Stomach (tissue), 9 donors: ENCODE data around the gene MEGF6. TPM values are rescaled to one million over a fixed set of nuclear protein-coding genes. Genes with fewer than 3 reads are reported as not detected.

Experiments
- DNase-seq, 2 donors: peaks; one replicate each; pipeline versions ENCODE4 v3.0.0 to v3.0.0-alpha.2; 2013 to 2019
- H3K27ac ChIP-seq, 5 donors: fragments of 200-600 bp in 4 of 5; sonication (generic) in 4 of 5; one replicate each; pipeline ENCODE4 v1.5.1; 2013 to 2019; ENCODE audit warnings: mild to moderate bottlenecking in 1 of 5, moderate library complexity in 1 of 5
- H3K27me3 ChIP-seq, 3 donors: fragments of 200-600 bp; sonication (generic); one replicate each; pipeline ENCODE4 v1.5.1; 2017 to 2019; ENCODE audit warnings: mixed run types in 1 of 3
- H3K36me3 ChIP-seq, 4 donors: fragments of 200-600 bp; sonication (generic); 1 replicate in 3 of 4; 2 replicates in 1 of 4; pipeline ENCODE4 v1.5.1; 2016 to 2019
- H3K4me1 ChIP-seq, 4 donors: fragments of 200-600 bp; sonication (generic); one replicate each; pipeline ENCODE4 v1.5.1; 2016 to 2019
- H3K4me3 ChIP-seq, 4 donors: fragments of 200-600 bp; sonication (generic) in 3 of 4; one replicate each; pipeline ENCODE4 v1.5.1; 2016 to 2019; ENCODE audit warnings: mild to moderate bottlenecking in 1 of 4
- H3K9me3 ChIP-seq, 4 donors: fragments of 200-600 bp; sonication (generic); one replicate each; pipeline ENCODE4 v1.5.1; 2016 to 2019
- EP300 ChIP-seq: sonication (generic); formaldehyde crosslinking; IDR thresholded peaks from one replicate; pipeline ENCODE4 v1.6.1; 2017; ENCODE audit warnings: antibody characterized with exemption
- POLR2A ChIP-seq, 4 donors: fragments of 450-650 bp; IDR thresholded peaks; one replicate each; pipeline ENCODE4 v1.6.1; 2016; ENCODE audit warnings: antibody characterized with exemption in 4 of 4, control low read depth in 2 of 4, mild to moderate bottlenecking in 1 of 4, moderate library complexity in 1 of 4
- POLR2AphosphoS5 ChIP-seq, 3 donors: sonication (generic); formaldehyde crosslinking; IDR thresholded peaks; one replicate each; pipeline ENCODE4 v1.6.1; 2016; ENCODE audit warnings: antibody characterized with exemption in 3 of 3
- WGBS, 5 donors: extraction: QIAGEN DNeasy Blood & Tissue Kit in 3 of 5; methylation state at CpG; one replicate each; pipeline versions ENCODE4 v1.1.5 to v1.1.7; 2013 to 2018; 5-methylcytosine and 5-hydroxymethylcytosine counted together
- intact Hi-C: fragments of 100-400 bp; cut with DNase I; formaldehyde crosslinking; loops from one replicate; pipeline ENCODE4 v1.15.1; 2023; ENCODE audit warnings: low total_unique reads
- polyA plus RNA-seq, 3 donors: library from polyadenylated mRNA; stranded (reverse); fragments of 200-250 nt; gene quantifications; one replicate each; pipeline ENCODE4 v1.2.3, GENCODE V29; 2013
- total RNA-seq, 5 donors: library from RNA; depleted of rRNA; stranded (reverse); fragments of >200 nt; gene quantifications; one replicate each; pipeline versions ENCODE4 v1.1.0 to v1.2.3, GENCODE V29; 2014 to 2016
- TF ChIP-seq, protein P1 (sequence below), 7 experiments: fragments of 450-650 bp in 4 of 7; fragments of 200-600 bp in 3 of 7; sonication (generic) in 3 of 7; IDR thresholded peaks; one replicate each; pipeline ENCODE4 v1.5.1; 2016 to 2019; ENCODE audit warnings: antibody characterized with exemption in 7 of 7, control low read depth in 2 of 7, mild to moderate bottlenecking in 1 of 7
- donor health status: healthy with polysubstance abuse.
- donor health status: Bipolar disorder and iron deficiency.
- donor health status: healthy.

The MEGF6 gene
- total and polyA plus RNA-seq, 8 donors, result 2.6 to 57.2 (median 26.7) TPM

DNA sequence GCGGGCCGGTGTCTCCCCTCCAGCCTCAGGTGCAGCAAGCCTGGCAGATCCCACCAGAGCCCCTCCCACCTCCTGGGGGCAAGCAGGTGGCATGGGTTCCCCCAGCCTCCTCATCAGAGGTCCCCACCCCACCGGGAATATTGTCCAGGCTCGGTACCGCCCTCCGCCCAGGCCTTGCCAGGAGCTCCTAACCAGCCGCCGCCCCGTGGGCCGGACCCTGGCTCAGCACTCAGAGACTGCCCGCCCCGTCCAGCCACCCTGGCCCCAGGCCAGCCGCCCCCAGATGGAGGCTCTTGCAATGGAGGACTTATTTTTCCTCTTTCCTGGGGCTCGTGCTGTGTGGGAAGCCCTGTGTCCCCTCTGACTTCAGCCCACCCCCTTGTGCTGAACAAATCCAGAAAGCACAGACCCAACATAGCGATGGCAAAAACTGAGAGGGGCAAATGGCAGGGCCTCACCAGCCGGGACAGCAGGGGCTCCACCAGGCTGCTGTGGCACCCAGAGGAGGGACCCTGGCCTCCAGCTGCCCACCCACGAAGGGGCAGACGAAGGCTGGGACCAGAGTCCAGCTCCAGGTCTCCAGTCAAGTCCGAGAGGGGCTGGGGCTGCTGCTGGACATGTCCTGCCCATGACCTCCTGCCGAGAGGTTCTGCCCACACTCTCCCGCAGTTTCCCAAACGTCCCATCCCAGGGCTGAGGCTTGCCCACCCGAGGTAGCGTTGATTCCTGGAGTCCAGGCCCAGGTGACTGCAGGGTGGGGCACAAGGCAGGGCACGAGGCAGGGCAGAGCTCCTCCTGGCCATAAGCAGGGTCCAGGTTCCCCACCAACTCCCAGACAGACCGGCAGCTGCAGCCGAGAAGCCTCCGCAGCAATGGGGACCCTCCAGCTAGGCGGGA is 7.5 kb downstream of the MEGF6 start:
- Histone ChIP-seq H3K27ac (no peak overlapping the region), H3K4me1 (peaks cover 1 to 4% (median 3%) of the 10 kb centered on the region in 4 donors), H3K36me3 (no peaks in the 10 kb centered on the region), H3K9me3 (no peaks in the 10 kb centered on the region), H3K27me3 (peaks cover 0 to 47% (median 9%) of the 10 kb centered on the region in 3 donors), H3K4me3 (no peak overlapping the region)
- WGBS, 5 donors, result 80 to 87% (median 85%) methylated on average over 17 to 29 of the region's 29 CpGs
- intact Hi-C loops, result no loop called here
- TF ChIP-seq, protein P1, sequence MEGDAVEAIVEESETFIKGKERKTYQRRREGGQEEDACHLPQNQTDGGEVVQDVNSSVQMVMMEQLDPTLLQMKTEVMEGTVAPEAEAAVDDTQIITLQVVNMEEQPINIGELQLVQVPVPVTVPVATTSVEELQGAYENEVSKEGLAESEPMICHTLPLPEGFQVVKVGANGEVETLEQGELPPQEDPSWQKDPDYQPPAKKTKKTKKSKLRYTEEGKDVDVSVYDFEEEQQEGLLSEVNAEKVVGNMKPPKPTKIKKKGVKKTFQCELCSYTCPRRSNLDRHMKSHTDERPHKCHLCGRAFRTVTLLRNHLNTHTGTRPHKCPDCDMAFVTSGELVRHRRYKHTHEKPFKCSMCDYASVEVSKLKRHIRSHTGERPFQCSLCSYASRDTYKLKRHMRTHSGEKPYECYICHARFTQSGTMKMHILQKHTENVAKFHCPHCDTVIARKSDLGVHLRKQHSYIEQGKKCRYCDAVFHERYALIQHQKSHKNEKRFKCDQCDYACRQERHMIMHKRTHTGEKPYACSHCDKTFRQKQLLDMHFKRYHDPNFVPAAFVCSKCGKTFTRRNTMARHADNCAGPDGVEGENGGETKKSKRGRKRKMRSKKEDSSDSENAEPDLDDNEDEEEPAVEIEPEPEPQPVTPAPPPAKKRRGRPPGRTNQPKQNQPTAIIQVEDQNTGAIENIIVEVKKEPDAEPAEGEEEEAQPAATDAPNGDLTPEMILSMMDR (IDR thresholded peaks at IDR 0.05), result no peak
- TF ChIP-seq EP300, result no peak
- no peak for TF ChIP-seq POLR2A (IDR thresholded peaks at IDR 0.05)
- TF ChIP-seq POLR2AphosphoS5 (IDR thresholded peaks at IDR 0.05), result no peak
- no peak for DNase-seq

DNA sequence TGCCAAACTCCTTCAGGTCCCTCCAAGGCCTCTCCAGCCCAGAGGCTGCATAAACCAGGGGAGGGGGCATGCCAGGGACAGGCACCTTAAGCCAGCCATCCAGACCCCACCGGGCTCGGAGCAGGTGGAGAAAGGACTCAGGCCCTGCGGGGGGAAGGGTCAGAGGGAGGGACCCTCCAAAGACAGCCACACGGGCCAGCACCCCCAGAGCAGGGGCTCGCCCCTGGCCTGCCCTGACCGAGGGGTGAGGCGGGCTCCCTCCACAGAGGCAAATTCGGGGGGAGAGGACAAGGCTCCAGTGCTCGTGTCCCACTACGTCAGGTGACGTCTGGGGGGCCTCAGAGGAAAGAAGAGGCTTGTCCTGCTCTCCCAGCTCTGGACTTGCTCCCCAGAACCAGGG is 8.2 kb downstream of the MEGF6 start:
- WGBS, 5 donors, result 82 to 96% (median 93%) methylated on average over 4 to 11 of the region's 11 CpGs
- intact Hi-C loops, result no loop called here
- Histone ChIP-seq H3K36me3 (no peaks in the 10 kb centered on the region), H3K9me3 (no peaks in the 10 kb centered on the region), H3K27me3 (peaks cover 0 to 47% (median 5%) of the 10 kb centered on the region in 3 donors), H3K27ac (no peak overlapping the region), H3K4me1 (peaks cover 8 to 10% (median 10%) of the 10 kb centered on the region in 4 donors), H3K4me3 (no peak overlapping the region)
- TF ChIP-seq, protein P1 (IDR thresholded peaks at IDR 0.05), result no peak
- TF ChIP-seq EP300, result no peak
- TF ChIP-seq POLR2AphosphoS5 (IDR thresholded peaks at IDR 0.05), result no peak
- TF ChIP-seq POLR2A (IDR thresholded peaks at IDR 0.05), result no peak
- DNase-seq, result no peak

DNA sequence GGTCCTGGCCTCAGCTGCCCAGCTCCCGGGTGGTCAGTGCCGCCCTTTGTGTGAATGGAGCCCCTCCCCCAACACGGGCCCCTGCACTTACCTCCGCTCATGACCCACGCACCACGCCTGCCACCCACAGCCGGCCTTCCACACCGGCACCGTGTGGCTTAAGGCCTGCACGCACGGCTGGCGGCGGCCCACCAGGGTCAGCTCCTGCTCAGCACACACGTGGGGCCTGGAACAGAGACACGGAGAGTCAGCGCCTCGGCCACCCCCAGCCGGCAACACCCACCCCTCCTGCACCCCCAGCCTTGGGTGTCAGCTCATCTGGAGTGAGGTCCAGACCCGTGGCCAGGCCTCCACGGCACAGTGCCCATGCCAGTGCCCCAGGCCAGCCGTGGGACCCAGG is 8.9 kb downstream of the MEGF6 start:
- H3K27me3 ChIP-seq, result peaks cover 0 to 46% (median 5%) of the 10 kb centered on the region in 3 donors
- TF ChIP-seq POLR2AphosphoS5 (IDR thresholded peaks at IDR 0.05) (no peak), POLR2A (IDR thresholded peaks at IDR 0.05) (no peak), EP300 (no peak)
- TF ChIP-seq, protein P1 (IDR thresholded peaks at IDR 0.05), result no peak
- WGBS, 5 donors, result 85 to 94% (median 90%) methylated on average over 10 to 21 of the region's 21 CpGs
- DNase-seq, result no peak
- no peaks in the 10 kb centered on the region for H3K9me3 ChIP-seq
- H3K4me1 ChIP-seq, result peaks cover 14 to 18% (median 18%) of the 10 kb centered on the region in 4 donors
- H3K4me3 ChIP-seq, result no peak overlapping the region
- no peak overlapping the region for H3K27ac ChIP-seq
- intact Hi-C loops, result no loop called here
- H3K36me3 ChIP-seq, result no peaks in the 10 kb centered on the region

DNA sequence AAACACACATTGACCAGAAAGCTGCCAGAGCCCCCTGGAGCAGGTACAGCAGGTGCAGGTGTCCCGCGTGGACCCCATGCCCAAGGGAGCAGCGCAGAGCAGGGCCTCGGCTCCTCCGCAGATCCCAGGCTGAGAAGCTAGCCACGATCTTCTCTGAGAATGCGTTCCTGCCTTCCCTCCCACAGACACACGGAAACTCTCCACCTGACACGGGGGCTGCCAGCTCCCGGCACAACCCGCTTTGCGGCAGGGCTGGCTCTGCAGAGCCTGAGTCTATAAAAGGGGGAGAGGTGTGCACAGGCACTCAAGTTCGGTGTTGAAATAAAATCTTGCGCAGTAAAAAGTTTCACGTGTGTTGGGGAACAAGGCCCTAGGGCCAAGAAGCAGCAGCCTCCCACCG is 9.6 kb downstream of the MEGF6 start:
- DNase-seq, result no peak
- intact Hi-C loops, result no loop called here
- Histone ChIP-seq H3K27ac (no peak overlapping the region), H3K9me3 (no peaks in the 10 kb centered on the region), H3K36me3 (no peaks in the 10 kb centered on the region), H3K27me3 (peaks cover 0 to 44% (median 5%) of the 10 kb centered on the region in 3 donors), H3K4me1 (peaks cover 14 to 24% (median 21%) of the 10 kb centered on the region in 4 donors), H3K4me3 (no peak overlapping the region)
- 77 to 83% (median 81%) methylated on average over 15 to 16 of the region's 16 CpGs for WGBS, 5 donors
- TF ChIP-seq EP300, result no peak
- TF ChIP-seq, protein P1 (IDR thresholded peaks at IDR 0.05), result no peak
- no peak for TF ChIP-seq POLR2AphosphoS5 (IDR thresholded peaks at IDR 0.05)
- no peak for TF ChIP-seq POLR2A (IDR thresholded peaks at IDR 0.05)
